Measurements from ENCODE around the gene FAM171A1.

The FAM171A1 gene

GRCh38 chr10:15232279-15232678 lies 138.8 kb downstream of the FAM171A1 start:
- in situ Hi-C loops (cut with HindIII; ENCODE audit: low sequenced_read_pairs), result no loop called here
- no peak for TF ChIP-seq CTCF (IDR thresholded peaks at IDR 0.05; ENCODE audit: low read depth, low read length, missing control alignments)
- no peak for DNase-seq (ENCODE audit: low read depth)
- no peak overlapping the region for H3K4me3 ChIP-seq (ENCODE audit: low read depth, low read length)

- in situ Hi-C loops (cut with HindIII; ENCODE audit: low sequenced_read_pairs), result no loop called here
- no peak for TF ChIP-seq CTCF (IDR thresholded peaks at IDR 0.05; ENCODE audit: low read depth, low read length, missing control alignments)
- DNase-seq (ENCODE audit: low read depth), result no peak
- no peak overlapping the region for H3K4me3 ChIP-seq (ENCODE audit: low read depth, low read length)
These were observed 139.7 kb downstream of the FAM171A1 start for GRCh38 chr10:15231426-15231825.

DNA sequence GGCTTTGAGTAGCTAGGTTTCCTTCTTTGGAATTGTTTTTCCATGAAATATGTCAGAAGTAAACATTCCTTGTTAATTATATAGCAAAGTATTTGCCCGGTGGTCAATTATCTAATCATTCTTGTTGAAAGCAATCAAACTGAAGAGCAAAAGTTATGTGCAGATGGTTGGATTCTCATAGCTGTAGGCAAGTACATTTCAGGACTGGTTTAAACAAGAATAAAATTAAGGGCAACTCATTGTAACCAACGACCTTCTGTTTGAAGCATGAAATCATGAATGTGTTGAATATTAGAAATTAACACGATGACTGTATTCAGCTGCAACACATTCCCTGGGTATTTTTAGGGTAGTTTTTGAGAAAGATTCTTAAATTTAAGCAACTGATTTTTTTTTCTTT lies 140.8 kb downstream of the FAM171A1 start:
- DNase-seq (ENCODE audit: low read depth), result no peak
- in situ Hi-C loops (cut with HindIII; ENCODE audit: low sequenced_read_pairs), result no loop called here
- H3K4me3 ChIP-seq (ENCODE audit: low read depth, low read length), result no peak overlapping the region
- TF ChIP-seq CTCF (IDR thresholded peaks at IDR 0.05; ENCODE audit: low read depth, low read length, missing control alignments), result no peak

DNA sequence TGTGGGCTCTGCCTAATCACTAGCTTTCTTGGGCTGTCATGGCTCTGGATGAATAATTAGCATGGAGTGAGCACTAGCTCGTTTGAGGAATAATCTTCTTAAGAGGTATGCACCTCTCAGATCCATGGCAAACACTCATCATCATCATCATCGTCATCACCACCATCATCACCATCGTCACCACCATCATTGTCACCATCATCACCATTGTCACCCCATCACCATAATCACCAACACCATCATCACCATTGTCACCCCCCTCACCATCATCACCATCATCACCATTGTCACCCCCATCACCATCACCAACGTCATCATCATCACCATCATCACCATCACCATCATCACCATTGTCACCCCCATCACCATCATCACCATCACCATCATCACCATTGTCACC lies 141.8 kb downstream of the FAM171A1 start:
- TF ChIP-seq CTCF (IDR thresholded peaks at IDR 0.05; ENCODE audit: low read depth, low read length, missing control alignments), result no peak
- in situ Hi-C loops (cut with HindIII; ENCODE audit: low sequenced_read_pairs), result no loop called here
- no peak for DNase-seq (ENCODE audit: low read depth)

GRCh38 chr10:15228426-15228825 lies 142.7 kb downstream of the FAM171A1 start:
- H3K4me3 ChIP-seq (ENCODE audit: low read depth, low read length), result no peak overlapping the region
- TF ChIP-seq CTCF (IDR thresholded peaks at IDR 0.05; ENCODE audit: low read depth, low read length, missing control alignments), result no peak
- no peak for DNase-seq (ENCODE audit: low read depth)
- in situ Hi-C loops (cut with HindIII; ENCODE audit: low sequenced_read_pairs), result no loop called here

More for the DNA sequence above, 141.8 kb downstream of the FAM171A1 start:
- H3K4me3 ChIP-seq (ENCODE audit: low read depth, low read length), result no peak overlapping the region

DNA sequence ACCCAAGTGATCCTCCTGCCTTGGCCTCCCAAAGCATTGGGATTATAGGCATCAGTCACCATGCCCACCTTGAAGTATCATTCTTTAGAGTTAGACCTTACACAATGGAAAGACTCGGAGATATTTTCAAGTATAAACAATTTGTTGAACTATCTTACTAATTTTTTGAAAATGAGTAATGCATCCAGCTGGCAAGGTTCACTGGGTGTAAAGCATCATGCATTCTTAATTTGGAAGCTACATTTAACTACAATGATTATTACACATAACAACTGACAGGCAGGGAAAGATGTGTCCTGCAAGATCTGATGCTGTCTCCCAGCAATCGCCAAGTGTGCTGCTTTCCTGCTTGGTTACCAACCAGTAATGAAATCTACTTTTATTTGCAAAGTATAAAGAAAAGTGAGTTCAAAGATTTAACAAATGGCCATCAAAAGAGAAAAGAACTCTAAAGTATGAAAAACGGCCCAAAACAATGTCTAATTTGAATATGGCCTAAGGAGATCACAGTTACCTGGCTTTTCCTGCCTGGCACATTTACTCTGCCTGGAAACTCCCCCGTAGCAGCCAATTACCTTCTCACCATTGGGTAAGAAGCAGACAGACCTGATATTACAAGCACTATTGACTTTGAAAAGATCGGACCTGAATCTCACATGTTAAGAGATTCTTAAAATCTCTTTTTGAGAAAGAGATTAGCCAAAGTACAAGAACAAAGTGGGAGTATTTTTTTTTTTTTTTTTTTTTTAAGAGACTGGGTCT lies 143.3 kb downstream of the FAM171A1 start:
- TF ChIP-seq CTCF (IDR thresholded peaks at IDR 0.05; ENCODE audit: low read depth, low read length, missing control alignments), result no peak
- in situ Hi-C loops (cut with HindIII; ENCODE audit: low sequenced_read_pairs), result no loop called here
- no peak for DNase-seq (ENCODE audit: low read depth)
- no peak overlapping the region for H3K4me3 ChIP-seq (ENCODE audit: low read depth, low read length)

Data from astrocyte of the cerebellum (primary cell).